ENCODE data around the gene ATP1A2.

DNA sequence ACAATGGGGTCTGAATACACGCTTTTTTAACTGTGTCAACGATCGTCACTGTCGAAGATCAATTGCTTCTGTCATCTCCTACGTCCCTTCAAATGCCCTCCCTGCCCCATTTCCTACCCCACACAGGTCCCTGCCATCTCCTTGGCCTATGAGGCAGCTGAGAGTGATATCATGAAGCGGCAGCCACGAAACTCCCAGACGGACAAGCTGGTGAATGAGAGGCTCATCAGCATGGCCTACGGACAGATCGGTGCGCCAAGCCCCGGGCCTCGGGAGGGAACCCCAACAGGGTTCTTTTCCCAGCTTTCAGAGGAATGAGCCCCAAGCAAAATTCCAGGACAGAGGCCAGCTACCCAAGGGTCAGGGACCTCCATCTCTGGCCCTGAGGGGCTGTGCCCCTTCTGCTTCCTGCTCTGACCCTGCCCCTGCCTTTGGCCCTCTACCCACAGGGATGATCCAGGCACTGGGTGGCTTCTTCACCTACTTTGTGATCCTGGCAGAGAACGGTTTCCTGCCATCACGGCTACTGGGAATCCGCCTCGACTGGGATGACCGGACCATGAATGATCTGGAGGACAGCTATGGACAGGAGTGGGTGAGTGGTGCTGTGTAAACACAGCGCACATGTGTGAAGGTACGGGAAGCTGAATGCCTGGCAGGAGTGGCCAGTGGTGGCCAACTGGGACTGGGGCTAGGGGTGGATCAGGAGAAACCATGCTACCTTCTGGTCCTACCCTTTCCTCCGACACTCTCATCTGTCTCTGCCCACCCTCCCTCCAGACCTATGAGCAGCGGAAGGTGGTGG, 20.8 kb downstream of the ATP1A2 start:
- TF ChIP-seq, protein P1, sequence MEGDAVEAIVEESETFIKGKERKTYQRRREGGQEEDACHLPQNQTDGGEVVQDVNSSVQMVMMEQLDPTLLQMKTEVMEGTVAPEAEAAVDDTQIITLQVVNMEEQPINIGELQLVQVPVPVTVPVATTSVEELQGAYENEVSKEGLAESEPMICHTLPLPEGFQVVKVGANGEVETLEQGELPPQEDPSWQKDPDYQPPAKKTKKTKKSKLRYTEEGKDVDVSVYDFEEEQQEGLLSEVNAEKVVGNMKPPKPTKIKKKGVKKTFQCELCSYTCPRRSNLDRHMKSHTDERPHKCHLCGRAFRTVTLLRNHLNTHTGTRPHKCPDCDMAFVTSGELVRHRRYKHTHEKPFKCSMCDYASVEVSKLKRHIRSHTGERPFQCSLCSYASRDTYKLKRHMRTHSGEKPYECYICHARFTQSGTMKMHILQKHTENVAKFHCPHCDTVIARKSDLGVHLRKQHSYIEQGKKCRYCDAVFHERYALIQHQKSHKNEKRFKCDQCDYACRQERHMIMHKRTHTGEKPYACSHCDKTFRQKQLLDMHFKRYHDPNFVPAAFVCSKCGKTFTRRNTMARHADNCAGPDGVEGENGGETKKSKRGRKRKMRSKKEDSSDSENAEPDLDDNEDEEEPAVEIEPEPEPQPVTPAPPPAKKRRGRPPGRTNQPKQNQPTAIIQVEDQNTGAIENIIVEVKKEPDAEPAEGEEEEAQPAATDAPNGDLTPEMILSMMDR (IDR thresholded peaks at IDR 0.05), result no peak
- no peak for TF ChIP-seq POLR2A (IDR thresholded peaks at IDR 0.05)
